GM21390 (cell line): ENCODE results near the gene RPGR.

ENCODE experiments used
- ATAC-seq: cut with Tn5 transposase; IDR thresholded peaks from one replicate; pipeline ENCODE4 v1.9.1; 2021; ENCODE audit not compliant: unreplicated experiment

RPGR gene

DNA sequence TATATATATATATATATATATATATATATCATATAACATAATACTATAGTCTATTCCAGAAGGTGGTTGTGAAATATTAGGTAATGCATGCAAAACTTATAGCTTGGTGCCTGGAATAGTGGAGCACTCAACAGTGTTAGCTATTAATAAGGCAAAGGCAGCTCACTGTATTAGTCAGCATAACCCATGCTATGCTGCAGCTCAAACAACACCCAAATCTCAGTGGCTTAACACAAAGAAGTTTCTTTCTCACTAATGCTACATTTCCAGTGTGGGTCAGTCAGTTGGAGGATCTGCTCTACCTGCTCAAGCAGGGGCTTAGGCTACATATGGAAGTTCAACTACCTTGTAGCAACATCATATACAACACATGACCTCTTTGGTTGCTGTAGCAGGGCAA lies 5.2 kb upstream of the RPGR start:
- peak; percentile 61 for ATAC-seq

DNA sequence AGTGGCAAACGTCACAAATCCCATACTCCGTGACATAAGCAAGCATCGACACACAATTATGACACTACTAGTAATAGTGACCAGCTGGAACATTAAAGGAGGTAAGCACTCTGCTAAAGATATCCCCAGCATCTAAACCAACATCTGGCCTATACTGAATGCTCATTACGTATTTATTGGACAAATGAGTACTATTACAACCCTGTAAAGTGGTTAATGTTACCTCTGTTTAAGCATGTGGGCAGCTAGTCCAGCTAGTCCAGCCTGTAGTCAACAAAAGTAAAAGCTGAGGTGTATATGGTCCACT lies 419 bp upstream of the RPGR start:
- ATAC-seq, result peak; percentile 3

DNA sequence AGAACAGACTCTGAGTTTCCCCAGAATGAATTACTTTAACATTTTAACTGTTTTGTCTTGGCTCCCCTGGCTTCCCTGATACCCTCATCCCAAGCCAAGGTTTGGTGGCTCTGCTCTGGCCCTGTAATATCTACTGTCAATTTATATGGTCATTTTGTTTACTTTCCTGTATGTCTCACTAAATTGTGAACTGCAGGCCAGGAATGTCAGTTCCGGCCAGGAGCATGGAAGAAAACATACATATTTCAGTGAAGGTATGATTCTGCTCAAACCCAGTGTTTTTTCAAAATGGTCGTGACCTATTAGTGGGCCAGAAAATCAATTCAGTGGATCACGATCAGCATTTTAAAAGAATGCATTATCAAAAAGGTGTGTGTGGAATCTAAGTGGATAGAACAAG lies 1.2 kb downstream of the RPGR start:
- ATAC-seq, result no peak

DNA sequence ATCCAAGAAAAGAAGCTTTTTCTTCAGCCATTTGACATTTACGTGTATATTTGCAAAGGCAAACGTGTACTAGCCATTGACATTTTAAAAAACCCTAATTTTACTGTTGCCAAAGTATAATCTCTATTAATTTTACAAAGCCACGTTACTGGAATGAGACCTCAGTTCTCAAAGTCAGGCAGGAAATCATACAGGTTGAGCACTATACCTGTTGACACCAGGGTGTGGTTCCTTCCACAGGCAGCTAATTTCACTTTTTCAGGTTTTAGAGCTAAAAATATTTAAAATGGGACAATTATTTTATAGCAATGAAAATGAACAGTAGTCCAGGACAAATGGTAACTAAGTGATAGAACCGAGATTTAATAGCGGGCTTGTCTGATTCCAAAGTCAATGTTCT lies 6.5 kb downstream of the RPGR start:
- ATAC-seq, result no peak

DNA sequence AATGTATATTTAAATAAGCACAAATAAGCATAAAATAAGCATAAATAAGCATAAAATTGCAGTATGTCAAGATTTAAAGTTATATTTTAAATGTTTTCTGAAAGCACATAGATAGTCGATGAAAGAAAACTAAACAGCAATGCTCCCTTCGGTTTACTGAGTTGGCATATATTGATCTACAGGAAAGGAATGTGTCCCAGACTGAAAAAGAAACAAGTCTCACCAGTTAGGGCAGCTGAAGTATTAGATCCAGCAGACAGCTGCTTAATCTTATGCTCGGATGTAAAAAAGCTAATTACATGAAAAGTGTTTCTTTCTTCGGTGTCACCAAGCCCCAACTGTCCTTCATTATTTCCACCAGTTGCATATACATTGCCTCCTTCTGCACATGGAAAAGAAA lies 8.7 kb downstream of the RPGR start:
- no peak for ATAC-seq

DNA sequence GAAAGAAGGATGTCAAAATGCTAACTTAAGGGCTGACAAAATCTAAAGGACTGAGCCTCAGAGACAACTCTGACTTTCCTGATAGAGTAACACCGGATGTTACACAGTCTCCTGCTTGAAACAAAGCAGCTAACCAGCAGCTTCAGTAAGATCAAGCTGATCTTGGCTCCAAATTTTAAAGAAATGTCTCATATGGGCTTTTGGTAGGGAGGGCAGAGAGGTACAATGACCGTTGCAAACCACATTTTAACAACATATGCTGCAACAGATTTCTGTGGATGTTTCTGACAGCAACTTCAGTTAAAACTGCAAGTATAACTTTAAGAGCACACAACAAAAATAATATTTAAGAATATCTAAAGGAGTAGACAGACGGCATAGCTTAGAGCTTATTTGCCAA lies 9.1 kb downstream of the RPGR start:
- ATAC-seq, result no peak

DNA sequence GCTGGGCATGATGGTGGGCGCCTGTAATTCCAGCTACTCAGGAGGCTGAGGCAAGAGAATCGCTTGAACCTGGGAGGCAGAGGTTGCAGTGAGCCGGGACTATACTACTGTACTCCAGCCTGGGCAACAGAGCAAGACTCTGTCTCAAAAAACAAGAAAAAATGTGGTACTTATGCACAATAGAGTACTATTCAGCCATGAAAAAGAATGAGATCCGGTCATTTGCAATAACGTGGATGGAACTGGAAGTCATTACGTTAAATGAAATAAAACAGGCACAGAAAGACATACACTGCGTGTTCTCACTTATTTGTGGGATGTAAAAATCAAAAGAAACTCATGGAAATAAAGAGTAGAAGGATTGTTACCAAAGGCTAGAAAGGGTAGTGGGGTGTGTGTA lies 12.1 kb downstream of the RPGR start:
- ATAC-seq, result no peak

DNA sequence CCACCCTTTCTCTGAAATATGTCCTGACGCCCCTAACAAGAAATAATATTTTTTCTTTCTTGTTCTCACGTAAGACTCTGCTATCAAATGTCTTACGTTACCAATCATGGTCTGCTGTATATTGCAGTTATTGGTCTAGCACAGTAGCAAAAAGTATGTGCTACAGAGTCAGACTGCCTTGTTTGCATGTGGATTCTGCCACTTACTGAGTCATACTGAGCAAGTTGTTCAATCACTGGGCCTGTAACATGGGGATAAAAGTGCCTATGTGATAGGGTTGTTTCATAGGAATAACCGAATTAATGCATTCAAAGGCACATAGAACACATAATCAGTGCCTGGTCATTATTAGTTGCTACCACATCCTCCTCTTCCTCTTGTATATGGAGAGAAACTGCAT lies 14.1 kb downstream of the RPGR start:
- ATAC-seq, result no peak

DNA sequence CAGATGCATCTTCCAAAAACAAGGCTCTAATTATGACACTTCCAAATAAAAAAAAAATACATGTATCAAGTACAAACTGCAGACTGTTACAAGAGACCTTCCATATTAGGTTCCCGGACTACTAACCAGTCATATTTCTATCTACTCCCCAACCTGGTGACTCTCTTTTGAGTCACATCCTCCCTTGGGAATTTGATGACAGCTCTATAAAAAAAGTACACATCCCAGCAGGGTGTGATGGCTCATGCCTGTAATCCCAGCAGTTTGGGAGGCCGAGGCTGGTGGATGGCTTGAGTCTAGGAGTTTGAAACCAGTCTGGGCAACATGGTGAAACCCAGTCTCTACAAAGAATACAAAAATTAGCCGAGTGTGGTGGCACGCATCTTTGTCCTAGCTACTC lies 14.9 kb downstream of the RPGR start:
- no peak for ATAC-seq

DNA sequence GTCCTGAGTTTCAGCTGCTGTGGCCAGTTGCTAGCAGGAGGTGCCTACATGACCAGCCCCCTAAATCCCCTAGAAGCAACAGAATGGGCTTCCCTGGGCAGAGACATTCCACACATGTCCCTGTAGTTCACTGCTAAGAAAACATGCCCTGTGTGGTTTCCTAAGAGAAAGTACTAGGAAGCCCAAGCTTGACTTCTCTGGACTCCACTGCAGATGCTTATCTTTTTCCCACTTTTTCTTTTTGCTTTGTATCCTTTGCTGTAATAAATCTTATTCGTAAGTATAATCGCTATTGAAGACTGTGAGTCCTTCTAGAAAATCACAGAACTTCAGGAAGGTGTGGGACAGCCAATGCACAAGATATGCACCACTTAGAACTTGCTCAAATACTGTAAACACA lies 15.6 kb downstream of the RPGR start:
- no peak for ATAC-seq

DNA sequence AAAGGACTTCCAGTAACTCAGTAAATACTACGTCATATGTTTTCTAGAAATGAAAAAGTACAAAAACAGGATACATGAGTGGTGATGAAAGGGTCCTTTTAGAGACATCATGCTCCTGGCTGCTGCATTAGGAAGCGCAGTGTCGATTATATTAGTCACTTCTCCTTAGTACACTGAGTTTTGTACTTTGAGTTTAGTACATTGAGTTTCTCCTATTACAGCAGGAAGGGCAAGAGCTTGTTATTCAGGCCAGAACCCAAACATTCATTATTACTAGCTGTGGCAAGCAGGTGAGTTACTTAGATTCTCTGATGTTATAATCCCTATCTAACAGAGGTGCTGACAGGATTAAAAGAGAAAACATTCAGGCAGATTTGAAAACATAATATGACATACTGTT lies 21.3 kb downstream of the RPGR start:
- no peak for ATAC-seq

DNA sequence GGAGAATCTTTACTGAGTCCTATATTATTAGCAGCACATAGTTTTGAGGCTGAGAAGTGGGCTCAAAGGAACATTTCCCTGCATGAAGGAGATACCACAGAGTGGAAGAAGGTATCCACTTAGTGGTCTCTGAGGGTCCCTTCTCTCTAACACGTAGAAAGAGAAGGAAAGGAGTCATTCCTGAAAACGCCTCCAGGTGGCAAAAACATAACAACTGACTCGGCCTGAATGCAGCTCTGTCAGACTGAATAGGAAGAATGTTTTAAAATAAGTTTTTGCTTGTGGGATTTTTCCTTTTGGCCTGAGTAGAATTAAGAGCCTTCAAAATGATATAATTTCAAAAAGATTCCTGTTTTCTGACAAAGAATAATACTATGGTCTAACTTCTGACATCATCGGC lies 23.3 kb downstream of the RPGR start:
- ATAC-seq, result no peak

DNA sequence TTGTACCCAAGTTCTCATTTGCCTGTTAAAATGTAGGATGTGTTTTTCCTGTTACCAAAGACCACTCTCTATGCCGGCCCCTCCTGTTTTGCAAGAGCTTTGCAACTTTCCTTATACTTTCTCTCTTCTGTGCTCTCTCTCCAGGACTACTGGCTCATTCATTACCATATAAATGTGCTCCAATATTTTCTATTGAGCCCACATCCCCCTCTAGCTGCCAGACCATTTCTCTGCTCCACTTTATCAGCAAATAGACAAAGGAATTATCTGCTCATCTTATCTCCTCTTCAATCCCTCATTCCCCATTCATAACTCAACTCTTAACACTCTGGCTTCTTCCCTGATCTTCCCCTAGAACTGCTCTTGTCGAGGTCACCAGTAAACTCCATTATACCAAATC lies 33.6 kb downstream of the RPGR start:
- no peak for ATAC-seq

DNA sequence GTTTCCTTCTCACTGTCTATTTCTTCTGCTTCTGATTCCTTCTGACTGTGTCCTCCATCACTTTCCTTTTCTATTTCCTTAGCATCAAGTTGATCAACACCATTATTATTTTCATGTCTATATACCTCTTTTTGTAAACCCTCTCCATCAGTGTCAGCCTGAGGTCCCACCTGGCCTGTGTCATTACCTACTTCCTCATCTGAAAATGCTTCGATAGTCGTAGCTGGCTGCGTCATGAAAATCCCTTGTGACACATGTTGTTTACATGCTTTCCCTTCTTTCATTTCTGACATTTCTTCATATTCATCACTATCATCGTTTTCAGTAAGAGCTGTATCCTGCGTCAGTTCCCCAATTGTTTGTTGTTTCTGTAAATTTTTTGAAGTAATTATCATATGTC lies 39.6 kb downstream of the RPGR start:
- ATAC-seq, result no peak

DNA sequence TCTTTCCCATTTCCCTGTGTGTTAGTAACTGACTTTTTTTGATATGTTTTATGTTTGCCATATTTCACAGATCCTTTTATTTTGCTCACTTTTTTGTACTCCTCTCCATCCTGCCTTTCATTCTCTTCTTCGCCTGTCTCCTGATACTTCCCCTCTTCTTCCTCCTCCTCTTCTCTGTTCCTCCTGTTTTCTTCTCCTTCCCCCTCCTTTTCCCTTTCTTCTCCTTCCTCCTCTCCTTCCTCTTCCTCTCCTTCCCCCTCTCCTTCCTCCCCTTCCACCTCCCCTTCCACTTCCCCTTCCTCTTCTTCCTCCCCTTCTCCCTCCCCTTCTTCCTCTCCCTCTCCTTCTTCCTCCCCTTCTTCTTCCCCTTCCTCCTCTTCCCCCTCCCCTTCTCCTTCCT lies 41.7 kb downstream of the RPGR start:
- ATAC-seq, result no peak

DNA sequence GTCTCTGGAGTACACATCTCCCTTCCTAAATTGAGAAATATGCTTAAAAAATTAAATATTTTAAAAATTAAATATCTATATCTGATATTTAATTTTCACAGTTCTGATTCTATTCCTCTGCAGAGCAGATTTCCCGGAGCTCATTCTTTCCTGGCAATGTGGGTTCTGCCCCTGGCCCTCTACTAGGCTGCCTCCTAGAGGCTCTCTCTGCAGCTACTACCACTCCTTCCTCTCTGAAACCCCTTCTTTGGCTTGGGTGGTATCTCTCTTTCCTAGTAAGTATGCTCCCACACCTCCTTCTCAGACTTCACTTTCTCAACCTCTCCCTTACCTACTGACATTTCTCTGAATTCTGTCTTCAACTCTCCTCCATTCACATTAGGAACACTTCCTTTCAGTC lies 45.3 kb downstream of the RPGR start:
- no peak for ATAC-seq

DNA sequence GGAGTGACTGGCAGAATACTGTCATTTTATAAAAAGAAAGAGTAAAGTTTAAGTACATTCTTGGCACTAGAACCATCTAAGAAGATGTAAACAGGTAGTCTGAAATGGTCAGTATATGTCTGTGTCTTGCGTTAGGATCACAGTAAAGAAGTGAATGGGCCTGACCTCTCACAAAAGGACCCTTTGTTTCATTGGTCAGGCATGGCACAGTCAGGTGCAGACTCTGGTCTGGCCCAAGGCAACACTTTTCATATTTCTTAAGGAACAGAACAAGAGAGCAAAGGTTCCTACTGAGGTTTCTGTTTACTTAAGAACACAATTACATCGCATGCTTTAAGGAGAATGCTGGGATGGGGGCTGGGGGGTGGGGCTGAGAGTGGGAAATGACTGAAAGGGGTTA lies 48.1 kb downstream of the RPGR start:
- no peak for ATAC-seq

DNA sequence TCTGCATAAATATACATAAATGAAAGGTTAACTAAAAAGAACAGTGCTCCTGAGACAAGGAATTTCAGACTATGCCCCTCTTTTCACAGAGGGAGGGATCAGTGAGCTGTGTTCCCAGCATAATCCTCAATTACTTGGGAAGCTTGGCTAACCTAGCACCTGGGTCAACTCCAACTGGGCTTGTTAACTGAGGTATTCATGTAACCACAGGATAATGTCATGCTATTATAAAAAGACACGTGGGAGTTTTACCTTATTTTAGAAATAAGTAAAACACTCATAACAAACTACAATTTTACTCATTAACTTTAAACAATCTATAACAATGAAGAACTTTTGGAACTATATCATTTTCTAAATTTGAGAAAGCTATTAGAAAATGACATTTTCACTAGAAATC lies 48.6 kb downstream of the RPGR start:
- no peak for ATAC-seq

DNA sequence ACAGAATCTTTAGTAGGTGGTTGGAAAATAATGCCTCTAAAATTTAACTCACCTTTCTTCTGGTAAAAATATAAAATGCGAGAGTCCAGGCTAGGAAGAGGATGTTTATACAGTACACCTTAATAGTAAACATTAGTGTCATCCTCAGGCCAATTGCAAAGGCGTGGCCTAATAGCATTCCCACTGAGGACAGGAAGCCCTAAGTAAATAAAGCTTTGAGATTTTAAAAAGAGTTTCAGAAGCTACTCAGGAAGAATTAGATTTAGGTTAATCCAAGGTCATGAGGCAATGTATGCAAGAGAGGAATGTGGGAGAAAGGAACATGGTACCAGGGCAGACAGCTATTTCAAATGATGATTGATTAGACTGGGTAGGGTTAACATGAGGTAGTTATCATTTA lies 49.5 kb downstream of the RPGR start:
- no peak for ATAC-seq

DNA sequence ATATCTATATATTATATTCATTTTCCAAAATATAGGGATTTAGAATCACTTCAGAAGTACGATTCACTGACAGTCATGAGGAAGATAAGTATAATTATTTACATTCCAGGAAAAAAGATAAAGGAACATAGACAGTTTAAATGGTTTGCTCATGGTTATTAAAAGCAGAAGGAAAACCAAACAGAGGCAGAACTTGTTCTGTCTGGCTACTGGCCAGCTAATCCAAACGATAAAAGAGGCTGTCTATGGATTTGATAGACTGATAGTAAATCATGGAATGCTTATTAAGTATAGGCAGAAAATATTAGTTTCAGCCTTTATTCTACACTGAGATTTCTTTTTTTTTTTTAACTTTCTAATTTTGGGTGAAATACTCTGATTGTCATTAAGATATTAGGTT lies 50.2 kb downstream of the RPGR start:
- no peak for ATAC-seq

DNA sequence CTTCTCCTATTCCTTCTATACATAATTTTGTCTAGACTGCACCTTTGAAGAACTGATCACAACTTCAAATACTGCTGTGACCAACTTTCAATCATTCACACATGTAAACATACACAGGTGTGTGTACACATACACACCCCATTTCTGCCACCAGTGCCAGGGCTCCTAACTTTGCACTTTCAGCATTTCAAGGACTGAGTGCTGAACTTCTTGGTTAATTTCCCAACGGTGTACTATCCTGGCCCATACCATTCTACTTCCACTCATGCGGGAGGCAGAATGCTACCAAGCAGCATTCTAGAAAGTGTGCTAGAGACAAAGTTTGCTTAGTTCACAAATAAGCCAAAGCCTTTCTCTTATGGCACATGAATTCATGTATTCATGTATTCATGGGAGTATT lies 51.2 kb downstream of the RPGR start:
- ATAC-seq, result no peak

DNA sequence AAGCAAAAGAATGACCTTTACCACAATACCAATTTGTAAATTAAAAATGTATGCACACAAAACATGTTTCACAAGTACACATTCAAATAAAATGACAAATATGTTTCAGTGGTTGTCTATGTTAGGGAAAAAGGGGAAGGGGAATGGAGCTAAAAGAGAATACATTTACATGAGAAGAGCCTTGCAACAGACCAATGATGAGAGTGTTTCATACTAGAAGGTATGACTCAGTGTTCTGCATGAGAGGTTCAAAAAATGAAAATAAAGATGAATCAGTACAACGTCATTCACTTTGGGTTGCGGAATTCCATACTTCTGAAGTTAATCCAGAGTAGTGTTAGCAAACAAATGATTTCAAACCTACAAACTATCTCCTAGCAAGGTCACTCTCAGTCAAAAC lies 51.7 kb downstream of the RPGR start:
- peak; percentile 47 for ATAC-seq

DNA sequence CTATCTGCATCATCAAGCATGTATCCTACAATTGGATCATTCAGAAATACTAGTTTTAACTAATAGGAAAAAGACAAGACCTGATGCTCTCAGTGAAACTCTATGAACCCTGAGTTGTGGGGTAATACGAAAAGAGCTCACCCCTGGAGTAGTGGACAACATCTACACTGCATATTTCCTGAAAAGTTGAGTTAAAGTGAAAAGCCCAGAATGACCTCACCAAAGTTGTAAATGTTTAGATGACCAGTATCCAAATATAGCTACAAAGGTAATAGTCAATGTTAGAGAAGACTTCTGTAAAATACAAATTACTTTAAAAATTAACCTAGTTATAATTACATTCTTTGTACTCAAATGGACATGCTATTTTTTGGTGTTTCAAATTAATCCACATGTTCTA lies 53.9 kb downstream of the RPGR start:
- no peak for ATAC-seq

DNA sequence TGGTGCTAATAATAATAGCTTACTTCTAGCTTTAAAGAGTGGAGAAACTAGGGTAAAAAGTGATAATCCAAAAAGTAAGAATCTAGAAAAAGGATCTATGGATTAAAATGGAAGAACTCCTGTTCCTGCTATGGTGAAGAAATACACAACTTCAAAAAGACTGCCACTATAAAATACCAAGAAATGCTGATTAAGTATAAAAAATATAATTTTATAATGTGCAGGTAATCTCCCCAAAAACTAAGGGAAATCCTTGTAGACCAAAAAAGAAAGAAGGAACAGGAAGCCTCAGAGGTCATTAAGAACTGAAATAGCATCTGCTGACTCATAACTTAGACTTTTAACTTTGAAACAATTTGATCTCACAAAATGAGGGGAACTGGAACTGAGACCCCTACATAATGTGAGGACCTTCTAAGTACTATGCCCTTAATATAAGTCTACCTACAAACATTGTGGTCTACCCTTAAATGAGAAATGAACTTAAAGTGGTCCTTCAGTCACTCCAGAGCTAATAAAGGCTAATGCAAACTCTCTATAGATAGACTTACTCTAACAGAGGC lies 56.1 kb downstream of the RPGR start:
- ATAC-seq, result peak; percentile 73
